ENCODE results near the gene GRXCR2. TPM values are rescaled to one million over a fixed set of nuclear protein-coding genes. Genes with fewer than 3 reads are reported as not detected.

GRXCR2 gene
- total RNA-seq, 1 donor from 2014 or later, result not detected

DNA sequence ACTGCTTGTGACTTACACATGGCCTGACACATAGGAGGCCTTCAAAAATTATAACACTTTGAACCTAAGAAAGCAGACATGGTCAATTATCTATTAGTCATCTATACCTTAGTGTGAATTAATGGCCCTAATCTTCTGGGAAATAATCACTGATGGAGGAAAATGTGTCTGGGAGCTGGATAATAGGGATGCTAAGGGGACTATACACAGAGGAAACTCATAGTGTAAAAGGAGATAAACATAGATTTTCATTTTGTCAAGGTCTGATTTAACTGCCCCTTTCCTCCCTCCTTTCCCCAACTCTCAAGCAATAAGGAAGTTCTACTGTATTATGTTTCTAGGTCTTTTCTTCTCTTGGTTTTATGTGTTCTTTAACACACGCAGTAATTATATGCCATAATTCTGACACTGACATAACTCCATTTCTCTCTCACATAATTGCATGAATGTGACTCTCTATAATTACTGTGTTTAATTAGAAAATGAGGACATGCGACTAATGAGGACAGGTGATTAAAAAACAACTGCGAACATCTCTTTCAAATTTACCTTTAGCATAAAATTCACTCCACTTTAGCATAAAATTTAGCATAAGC, 18.9 kb downstream of the GRXCR2 start:
- DNase-seq (no peak), ATAC-seq (no peak)
- Histone ChIP-seq H3K4me1 (peaks cover 14% of the 10 kb centered on the region), H3K27ac (no peak overlapping the region), H3K27me3 (no peaks in the 10 kb centered on the region), H3K4me3 (no peak overlapping the region), H3K9me3 (no peaks in the 10 kb centered on the region), H3K36me3 (no peaks in the 10 kb centered on the region)
- intact Hi-C loops (cut with DNase I), result no loop called here
- TF ChIP-seq CTCF (IDR thresholded peaks at IDR 0.05), result no peak

DNA sequence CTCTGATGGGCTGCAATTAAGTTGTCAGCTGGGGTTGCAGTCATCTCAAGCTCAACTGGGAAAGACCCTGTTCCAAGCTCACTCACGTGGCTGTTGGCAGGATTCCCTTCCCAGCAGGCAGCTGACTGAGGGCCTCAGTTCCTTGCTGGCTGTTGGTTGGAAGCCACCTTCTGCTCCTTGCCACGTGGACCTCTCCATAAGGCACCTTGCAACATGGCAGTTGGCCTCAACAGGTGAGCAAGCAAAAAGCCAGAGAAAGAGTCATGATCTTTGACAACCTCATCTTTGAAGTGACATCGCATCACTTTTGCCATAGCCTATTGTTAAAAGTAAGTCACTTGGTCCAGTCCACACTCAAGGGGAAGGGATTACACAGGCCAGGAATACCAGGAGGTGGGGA, 19.8 kb downstream of the GRXCR2 start:
- ATAC-seq (no peak), DNase-seq (no peak)
- H3K27me3 ChIP-seq, result no peaks in the 10 kb centered on the region
- no peak for TF ChIP-seq CTCF (IDR thresholded peaks at IDR 0.05)
- peaks cover 14% of the 10 kb centered on the region for H3K4me1 ChIP-seq
- no peaks in the 10 kb centered on the region for H3K9me3 ChIP-seq
- H3K36me3 ChIP-seq, result no peaks in the 10 kb centered on the region
- no peak overlapping the region for H3K4me3 ChIP-seq
- no peak overlapping the region for H3K27ac ChIP-seq
- intact Hi-C loops (cut with DNase I), result no loop called here

DNA sequence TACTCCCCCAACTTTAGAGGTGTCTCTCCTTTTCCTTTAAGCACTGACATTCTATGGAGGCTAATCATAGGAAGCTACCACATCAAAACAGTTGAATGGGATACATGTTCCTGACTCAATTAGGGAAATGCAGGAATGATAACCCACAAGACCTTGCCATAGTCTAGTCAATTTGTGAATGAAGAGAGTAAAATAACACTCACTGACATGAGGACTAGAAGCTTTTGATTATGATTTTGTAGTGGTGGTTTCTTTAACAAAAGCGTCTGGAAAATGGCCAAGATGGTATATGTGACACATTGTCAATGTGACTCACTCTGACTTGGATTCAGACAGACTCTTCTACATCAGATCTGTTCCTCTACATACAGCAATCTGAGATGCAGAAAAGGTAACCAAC, 24.0 kb downstream of the GRXCR2 start:
- ATAC-seq, result no peak
- Histone ChIP-seq H3K27me3 (no peaks in the 10 kb centered on the region), H3K4me1 (no peaks in the 10 kb centered on the region), H3K4me3 (no peak overlapping the region), H3K27ac (no peak overlapping the region), H3K36me3 (no peaks in the 10 kb centered on the region), H3K9me3 (no peaks in the 10 kb centered on the region)
- no peak for TF ChIP-seq CTCF (IDR thresholded peaks at IDR 0.05)
- intact Hi-C loops (cut with DNase I), result no loop called here
- no peak for DNase-seq

- intact Hi-C loops (cut with DNase I), result no loop called here
- no peaks in the 10 kb centered on the region for H3K27me3 ChIP-seq
- ATAC-seq (no peak), DNase-seq (no peak)
- H3K4me1 ChIP-seq, result no peaks in the 10 kb centered on the region
- H3K36me3 ChIP-seq, result no peaks in the 10 kb centered on the region
- H3K9me3 ChIP-seq, result no peaks in the 10 kb centered on the region
- H3K27ac ChIP-seq, result no peak overlapping the region
- TF ChIP-seq CTCF (IDR thresholded peaks at IDR 0.05), result no peak
- no peak overlapping the region for H3K4me3 ChIP-seq
Measured at GRCh38 chr5:145847499-145848497, 25.0 kb downstream of the GRXCR2 start.

- Histone ChIP-seq H3K27ac (no peak overlapping the region), H3K4me3 (no peak overlapping the region), H3K4me1 (no peaks in the 10 kb centered on the region), H3K9me3 (no peaks in the 10 kb centered on the region), H3K36me3 (no peaks in the 10 kb centered on the region), H3K27me3 (no peaks in the 10 kb centered on the region)
- TF ChIP-seq CTCF (IDR thresholded peaks at IDR 0.05), result no peak
- no peak for DNase-seq
- intact Hi-C loops (cut with DNase I), result no loop called here
- ATAC-seq, result peak; percentile 33
Measured at GRCh38 chr5:145846081-145846480, 26.7 kb downstream of the GRXCR2 start.

Data from upper lobe of right lung (tissue), 1 donor.